Neural progenitor cell (in vitro differentiated cells): ENCODE data around the gene NIN.

ENCODE experiments used
- CTCF ChIP-seq: fragments of 200-600 bp; sonication (generic); IDR thresholded peaks from 2 replicates; pipeline ENCODE4 v1.5.1; 2017; ENCODE audit warnings: antibody characterized with exemption, mild to moderate bottlenecking
- EZH2phosphoT487 ChIP-seq: fragments of 200-600 bp; sonication (generic); IDR thresholded peaks from 2 replicates; pipeline ENCODE4 v1.6.1; 2017; ENCODE audit warnings: antibody characterized with exemption

GRCh38 chr14:50798048-50798421, 32.9 kb downstream of the NIN start:
- TF ChIP-seq CTCF, result no peak
- TF ChIP-seq EZH2phosphoT487, result no peak
